K562 (cell line): Measurements from ENCODE around the gene NRP2. TPM values are rescaled to one million over a fixed set of nuclear protein-coding genes. Genes with fewer than 3 reads are reported as not detected.

ENCODE experiments used
- ATAC-seq: fragments of 200-7000 bp; cut with Tn5 transposase; 3 replicates; pipeline ENCODE4 v1.9.1; 2020; ENCODE audit warnings: moderate library complexity
- BruUV-seq: library from RNA; stranded (reverse); fragments of 400-500 nt; replicated peaks from 2 replicates; lab custom pipeline; 2021; lab: Mats Ljungman, UMichigan
- CTCF ChIA-PET: fragments of 300-600 bp; formaldehyde crosslinking; extraction: SDS; loops from one replicate; lab custom pipeline; 2021; ENCODE audit warnings: low intra/inter-chr PET ratio; lab: Yijun Ruan, JAX
- POLR2A ChIA-PET: fragments of 300-600, 350-650 bp; sonication (Branson Sonifier 250); formaldehyde crosslinking; extraction: SDS; loops from one replicate; lab custom pipeline; 2021; ENCODE audit warnings: antibody characterized with exemption, inconsistent platforms; lab: Yijun Ruan, JAX
- DNase-seq, 4 experiments: peaks; one replicate each; pipeline versions ENCODE4 v3.0.0 to v3.0.0-alpha.2; 2011 to 2018; ENCODE audit warnings: low spot score in 3 of 4, mixed read lengths in 3 of 4; ENCODE audit errors: extremely low read depth in 1 of 4
- FAIRE-seq: peaks from 2 replicates; lab custom pipeline; 2011; peaks lifted over from hg19 to GRCh38; lab: Jason Lieb, UNC
- H2AFZ ChIP-seq: 2 replicates; pipeline ENCODE4 v1.6.0; 2011; ENCODE audit warnings: low read depth, low read length, control low read depth, inconsistent platforms
- H3K27ac ChIP-seq: fragments of 200-600 bp; 3 replicates; pipeline ENCODE4 v1.8.0; 2011; ENCODE audit warnings: low read depth, mild to moderate bottlenecking, control low read depth, inconsistent platforms, low read length, moderate library complexity, mixed read lengths; ENCODE audit errors: extremely low read depth
- H3K27me3 ChIP-seq, 2 experiments: fragments of 300-600 bp in 1 of 2; 2 replicates in 1 of 2; 3 replicates in 1 of 2; pipeline versions ENCODE4 v1.6.0 to v1.8.0; 2011; ENCODE audit warnings: inconsistent platforms in 2 of 2, low read length in 2 of 2, mild to moderate bottlenecking in 1 of 2, mixed read lengths in 1 of 2, moderate library complexity in 1 of 2; ENCODE audit not compliant: control insufficient read depth in 2 of 2, insufficient read depth in 2 of 2
- H3K36me3 ChIP-seq: fragments of 300-600 bp; 3 replicates; pipeline ENCODE4 v1.8.0; 2011; ENCODE audit warnings: mild to moderate bottlenecking, low read length, inconsistent platforms; ENCODE audit not compliant: control insufficient read depth, insufficient read depth
- H3K4me1 ChIP-seq, 2 experiments: fragments of 200-600 bp in 1 of 2; replicated peaks in 1 of 2; 2 replicates in 1 of 2; 3 replicates in 1 of 2; pipeline versions ENCODE4 v1.5.1 to v1.8.0; 2011; ENCODE audit warnings: inconsistent platforms in 2 of 2, low read length in 2 of 2, mild to moderate bottlenecking in 1 of 2, mixed read lengths in 1 of 2, moderate library complexity in 1 of 2; ENCODE audit not compliant: control insufficient read depth in 2 of 2, insufficient read depth in 2 of 2
- H3K4me2 ChIP-seq: 2 replicates; pipeline ENCODE4 v1.6.1; 2011; ENCODE audit warnings: low read length, control low read depth, inconsistent platforms, mixed read lengths; ENCODE audit not compliant: insufficient read depth
- H3K4me3 ChIP-seq: fragments of 200-600 bp; sonication (generic), shearing (Covaris generic); 2 replicates; pipeline ENCODE4 v1.5.1; 2016; ENCODE audit warnings: control low read depth, inconsistent platforms
- H3K79me2 ChIP-seq: fragments of 200-600 bp; 3 replicates; pipeline ENCODE4 v1.8.0; 2011; ENCODE audit warnings: low read length, inconsistent platforms; ENCODE audit not compliant: control insufficient read depth, insufficient read depth
- H3K9ac ChIP-seq, 2 experiments: 2 replicates each; pipeline versions ENCODE4 v1.6.0 to v1.6.1; 2011; ENCODE audit warnings: low read depth in 2 of 2, low read length in 2 of 2, control low read depth in 1 of 2, inconsistent platforms in 1 of 2, mild to moderate bottlenecking in 1 of 2, mixed read lengths in 1 of 2; ENCODE audit not compliant: insufficient read depth in 1 of 2
- H3K9me1 ChIP-seq: one replicate; pipeline ENCODE4 v1.6.0; 2011; ENCODE audit warnings: inconsistent platforms, mild to moderate bottlenecking, low read length, moderate library complexity; ENCODE audit not compliant: control insufficient read depth, insufficient read depth
- H3K9me3 ChIP-seq: replicated peaks from 2 replicates; pipeline ENCODE4 v1.5.1; 2011; ENCODE audit warnings: low read depth, low read length, inconsistent platforms; ENCODE audit not compliant: control insufficient read depth, insufficient read depth
- H4K20me1 ChIP-seq: replicated peaks from 2 replicates; pipeline ENCODE4 v1.6.1; 2011; ENCODE audit warnings: low read length, inconsistent platforms, mixed read lengths; ENCODE audit not compliant: control insufficient read depth, insufficient read depth
- CCNT2 ChIP-seq: IDR thresholded peaks from 2 replicates; pipeline ENCODE4 v1.6.1; 2011; ENCODE audit warnings: borderline replicate concordance, low read depth, mild to moderate bottlenecking, moderate library complexity, mixed read lengths, low read length; ENCODE audit not compliant: insufficient read length; ENCODE audit errors: extremely low read depth
- KDM5B ChIP-seq: fragments of 200-600 bp; sonication (generic); IDR thresholded peaks from 2 replicates; pipeline ENCODE4 v1.6.1; 2012; ENCODE audit warnings: low read depth, mild to moderate bottlenecking, moderate library complexity, low read length, control low read depth, inconsistent platforms; ENCODE audit not compliant: insufficient replicate concordance
- MCM3 ChIP-seq: fragments of 450-650 bp; IDR thresholded peaks from 2 replicates; pipeline ENCODE4 v1.6.1; 2016
- NR1H2 ChIP-seq: sonication (generic); formaldehyde crosslinking; IDR thresholded peaks from 2 replicates; pipeline ENCODE4 v1.4.0; 2020; ENCODE audit warnings: mild to moderate bottlenecking, missing genetic modification reagents
- RAD21 ChIP-seq, 2 experiments: fragments of 250-450 bp in 1 of 2; fragments of 450-650 bp in 1 of 2; sonication (Bioruptor Pico) in 1 of 2; formaldehyde crosslinking in 1 of 2; IDR thresholded peaks in 1 of 2; conservative IDR thresholded peaks in 1 of 2; 2 replicates each; pipeline versions ENCODE4 v1.4.0 to v1.8.0; 2020 to 2022; ENCODE audit warnings: mild to moderate bottlenecking in 2 of 2, moderate library complexity in 1 of 2
- RHOXF2B ChIP-seq: fragments of 250-450 bp; sonication (Bioruptor Pico); conservative IDR thresholded peaks from 2 replicates; pipeline ENCODE4 v1.5.1; 2021
- SMARCC2 ChIP-seq: fragments of 450-650 bp; IDR thresholded peaks from 2 replicates; pipeline ENCODE4 v1.6.1; 2017; ENCODE audit warnings: antibody characterized with exemption, moderate library complexity, mild to moderate bottlenecking, low read depth
- STAT5B ChIP-seq: fragments of 250-450 bp; sonication (Bioruptor Pico); IDR thresholded peaks from 2 replicates; pipeline ENCODE4 v1.8.0; 2021; ENCODE audit warnings: mild to moderate bottlenecking, inconsistent platforms
- WGBS: fragments of 100-300 bp; shearing (Covaris generic); methylation state at CpG from one replicate; pipeline ENCODE4 v1.1.6; 2016; ENCODE audit warnings: low coverage, mixed read lengths; ENCODE audit not compliant: insufficient coverage; ENCODE audit errors: missing lambda C conversion rate; 5-methylcytosine and 5-hydroxymethylcytosine counted together
- in situ Hi-C: fragments of 300-500 bp; cut with MboI; formaldehyde crosslinking; loops from 4 replicates; pipeline ENCODE4 v1.15.0; 2018; ENCODE audit warnings: inconsistent platforms, mixed read lengths
- intact Hi-C: fragments of 100-400 bp; cut with micrococcal nuclease; formaldehyde crosslinking; loops from 2 replicates; pipeline ENCODE4 v1.14.2; 2022
- polyA plus RNA-seq, 8 experiments: library from polyadenylated mRNA; depleted of rRNA in 4 of 8; stranded (reverse) in 5 of 8; unstranded in 3 of 8; fragments of >200 nt; fragmentation: Nextera tagmentation in 2 of 8; fragmentation: Illumina TruSeq in 1 of 8; extraction: Ambion mirVana in 2 of 8; extraction: Trizol in 1 of 8; gene quantifications; 2 replicates each; pipeline versions ENCODE4 v1.2.1 to v1.2.3, GENCODE V29; 2011 to 2014; ENCODE audit warnings: inconsistent platforms in 1 of 8, missing spikeins in 1 of 8
- total RNA-seq, 7 experiments: library from RNA; depleted of rRNA in 6 of 7; stranded (reverse); fragments of >200 nt in 6 of 7; fragmentation: Illumina TruSeq in 2 of 7; extraction: Trizol in 2 of 7; gene quantifications; 2 replicates each; pipeline versions ENCODE4 v1.2.1 to v1.2.3, GENCODE V29; 2011 to 2021; ENCODE audit warnings: low replicate concordance in 1 of 7
- TF ChIP-seq, protein P1 (sequence below): fragments of 250-450 bp; sonication (Bioruptor Pico); IDR thresholded peaks from 2 replicates; pipeline ENCODE4 v1.4.0; 2020; ENCODE audit warnings: mild to moderate bottlenecking
- TF ChIP-seq, protein P2 (sequence below): fragments of 200-800 bp; sonication (Bioruptor generic); IDR thresholded peaks from 2 replicates; pipeline ENCODE4 v1.6.1; 2017; ENCODE audit warnings: missing genetic modification characterization, missing compliant biosample characterization

The NRP2 gene
- total and polyA plus RNA-seq, 9 of the 15 experiments (the other 6 are each of a cell fraction or from before 2014, with no cell fraction given) = 0.05 to 0.31 (median 0.15) TPM; not detected in 5

DNA sequence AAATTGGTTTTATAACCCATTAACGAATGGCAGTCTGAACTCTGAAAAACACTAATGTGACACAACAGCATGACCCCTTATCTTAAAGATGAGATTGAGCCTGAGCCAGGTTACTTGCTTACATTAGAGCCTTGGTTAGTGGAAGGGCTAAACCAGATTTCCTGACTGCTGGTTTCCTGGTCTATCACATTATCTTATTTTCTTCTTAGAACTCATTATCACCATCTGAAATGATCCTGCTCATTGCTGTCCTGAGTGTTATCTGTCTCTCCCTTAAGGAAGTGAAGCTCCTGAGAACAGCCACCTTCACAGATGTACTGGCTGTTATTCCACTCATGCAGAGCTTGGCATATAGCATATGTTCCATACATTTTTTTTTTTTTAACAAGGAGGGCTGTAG, 9.0 kb upstream of the NRP2 start (continued):
- TF ChIP-seq, protein P1, sequence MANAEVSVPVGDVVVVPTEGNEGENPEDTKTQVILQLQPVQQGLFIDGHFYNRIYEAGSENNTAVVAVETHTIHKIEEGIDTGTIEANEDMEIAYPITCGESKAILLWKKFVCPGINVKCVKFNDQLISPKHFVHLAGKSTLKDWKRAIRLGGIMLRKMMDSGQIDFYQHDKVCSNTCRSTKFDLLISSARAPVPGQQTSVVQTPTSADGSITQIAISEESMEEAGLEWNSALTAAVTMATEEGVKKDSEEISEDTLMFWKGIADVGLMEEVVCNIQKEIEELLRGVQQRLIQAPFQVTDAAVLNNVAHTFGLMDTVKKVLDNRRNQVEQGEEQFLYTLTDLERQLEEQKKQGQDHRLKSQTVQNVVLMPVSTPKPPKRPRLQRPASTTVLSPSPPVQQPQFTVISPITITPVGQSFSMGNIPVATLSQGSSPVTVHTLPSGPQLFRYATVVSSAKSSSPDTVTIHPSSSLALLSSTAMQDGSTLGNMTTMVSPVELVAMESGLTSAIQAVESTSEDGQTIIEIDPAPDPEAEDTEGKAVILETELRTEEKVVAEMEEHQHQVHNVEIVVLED (CRISPR knock-in tag) = no peak
- no peak for TF ChIP-seq KDM5B
- no peak for TF ChIP-seq SMARCC2
- no peak for TF ChIP-seq CCNT2
- no peak for TF ChIP-seq STAT5B
- TF ChIP-seq MCM3 = no peak

DNA sequence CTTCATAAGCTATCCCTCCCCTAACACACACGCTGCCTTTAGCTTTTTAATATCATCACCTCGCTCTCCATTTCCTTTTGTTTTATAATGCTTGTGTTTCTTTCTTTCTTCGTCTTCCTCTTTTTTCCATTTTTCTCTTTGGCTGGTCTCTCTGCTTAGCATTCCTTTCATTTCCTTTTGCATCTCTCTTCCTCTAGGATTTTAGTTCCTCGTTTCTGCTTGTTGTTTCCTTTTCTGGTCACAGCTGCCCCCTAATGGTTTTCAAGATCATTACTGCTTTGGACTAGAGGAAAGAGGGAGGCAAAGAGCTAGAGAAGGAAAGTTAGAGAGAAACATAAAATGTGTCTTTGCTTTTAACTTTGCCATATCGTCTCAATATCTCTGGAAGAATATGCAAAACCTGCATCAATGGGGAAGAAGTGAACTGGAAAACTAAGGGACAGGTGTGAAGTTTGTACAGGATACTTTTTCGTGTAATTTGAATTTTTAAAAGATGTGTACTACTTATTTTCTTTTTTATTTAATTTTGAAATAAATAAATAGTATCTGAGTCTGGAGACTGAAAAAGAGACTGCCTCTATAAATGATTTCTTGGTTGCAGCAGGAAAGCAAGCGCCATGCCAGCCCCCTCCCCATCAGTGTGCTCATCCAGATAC, 6.3 kb upstream of the NRP2 start:
- Histone ChIP-seq H3K79me2 (no peaks in the 10 kb centered on the region), H3K4me3 (no peak overlapping the region), H3K27me3 (no peaks in the 10 kb centered on the region), H3K9ac (no peak overlapping the region), H3K36me3 (no peaks in the 10 kb centered on the region), H3K4me2 (no peak overlapping the region), H2AFZ (no peak overlapping the region), H4K20me1 (no peaks in the 10 kb centered on the region), H3K9me3 (no peaks in the 10 kb centered on the region), H3K27ac (no peak overlapping the region), H3K9me1 (no peaks in the 10 kb centered on the region), H3K4me1 (no peaks in the 10 kb centered on the region)
- 0% methylated on average over 6 of the region's 7 CpGs for WGBS
- ATAC-seq (no peak), DNase-seq (peak in 2 of 4 experiments; percentile 20 to 21), FAIRE-seq (no peak)
- in situ Hi-C loops = loop anchor here (25.0 kb wide), 1 partner anchor 1414 kb away; no protein-coding TSS in a partner anchor
- CTCF ChIA-PET = no interaction called here
- intact Hi-C loops = loop anchor here (5.0 to 10.0 kb wide), 3 partner anchors 791 to 1414 kb away; no protein-coding TSS in a partner anchor
- BruUV-seq = no TSS peak
- POLR2A ChIA-PET = no interaction called here
- peak; percentile 78 to 81 for TF ChIP-seq RAD21 (CRISPR knock-in tag; conservative IDR thresholded peaks at IDR 0.05 in 1 of 2, IDR thresholded peaks at IDR 0.05 in 1 of 2)
- TF ChIP-seq NR1H2 (CRISPR knock-in tag) = no peak
- TF ChIP-seq, protein P2, sequence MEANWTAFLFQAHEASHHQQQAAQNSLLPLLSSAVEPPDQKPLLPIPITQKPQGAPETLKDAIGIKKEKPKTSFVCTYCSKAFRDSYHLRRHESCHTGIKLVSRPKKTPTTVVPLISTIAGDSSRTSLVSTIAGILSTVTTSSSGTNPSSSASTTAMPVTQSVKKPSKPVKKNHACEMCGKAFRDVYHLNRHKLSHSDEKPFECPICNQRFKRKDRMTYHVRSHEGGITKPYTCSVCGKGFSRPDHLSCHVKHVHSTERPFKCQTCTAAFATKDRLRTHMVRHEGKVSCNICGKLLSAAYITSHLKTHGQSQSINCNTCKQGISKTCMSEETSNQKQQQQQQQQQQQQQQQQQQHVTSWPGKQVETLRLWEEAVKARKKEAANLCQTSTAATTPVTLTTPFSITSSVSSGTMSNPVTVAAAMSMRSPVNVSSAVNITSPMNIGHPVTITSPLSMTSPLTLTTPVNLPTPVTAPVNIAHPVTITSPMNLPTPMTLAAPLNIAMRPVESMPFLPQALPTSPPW (CRISPR knock-in tag) = no peak
- no peak for TF ChIP-seq RHOXF2B (CRISPR knock-in tag)
